ENCODE measurements around the gene FPR1.
"Not testable (repeated sequence)": the region's sequence is repeated elsewhere in the genome, so short reads cannot be mapped to it uniquely, and the experiment has no call there.

Gene FPR1

GRCh38 chr19:51777570-51778462 lies 26.1 kb upstream of the FPR1 start:
- DNase-seq = no peak

- DNase-seq = not testable (repeated sequence)
Measured at GRCh38 chr19:51776561-51776960, 24.9 kb upstream of the FPR1 start.

- no peak for DNase-seq
Measured at GRCh38 chr19:51772977-51773376, 21.3 kb upstream of the FPR1 start.

GRCh38 chr19:51771376-51772130 lies 19.9 kb upstream of the FPR1 start:
- DNase-seq = no peak

- DNase-seq = no peak
Measured at GRCh38 chr19:51766461-51766860, 14.8 kb upstream of the FPR1 start.

- no peak for DNase-seq
Measured at GRCh38 chr19:51765086-51765485, 13.4 kb upstream of the FPR1 start.

GRCh38 chr19:51761696-51762095 lies 10.0 kb upstream of the FPR1 start:
- DNase-seq = no peak

- DNase-seq = no peak
Measured at GRCh38 chr19:51760697-51761356, 9.1 kb upstream of the FPR1 start, which contains the start of gene FPR2. TSS of gene FPR2 (plus strand) at chr19:51761180. CDS start at chr19:51768659, 7,479 bp downstream.

GRCh38 chr19:51755571-51755970 lies 3.9 kb upstream of the FPR1 start:
- DNase-seq = no peak

GRCh38 chr19:51754770-51755169 lies 3.1 kb upstream of the FPR1 start:
- no peak for DNase-seq

- DNase-seq = no peak
Measured at GRCh38 chr19:51754109-51754508, 2.4 kb upstream of the FPR1 start.

- no peak for DNase-seq
Measured at GRCh38 chr19:51750400-51751094, 1.1 kb downstream of the FPR1 start.

- DNase-seq = no peak
Measured at GRCh38 chr19:51749979-51750378, 1.7 kb downstream of the FPR1 start.

GRCh38 chr19:51746731-51747130 lies 4.9 kb downstream of the FPR1 start:
- DNase-seq = no peak

GRCh38 chr19:51743405-51743804 lies 8.3 kb downstream of the FPR1 start:
- DNase-seq = no peak

GRCh38 chr19:51742789-51743188 lies 8.9 kb downstream of the FPR1 start:
- no peak for DNase-seq

- DNase-seq = no peak
Measured at GRCh38 chr19:51740356-51740755, 11.3 kb downstream of the FPR1 start.

- DNase-seq = no peak
Measured at GRCh38 chr19:51739466-51740213, 12.0 kb downstream of the FPR1 start.

- not testable (repeated sequence) for DNase-seq
Measured at GRCh38 chr19:51738523-51738922, 13.2 kb downstream of the FPR1 start.

- DNase-seq = no peak
Measured at GRCh38 chr19:51737924-51738323, 13.8 kb downstream of the FPR1 start.

GRCh38 chr19:51737389-51737788 lies 14.3 kb downstream of the FPR1 start:
- DNase-seq = no peak

Measured in SIG-M5 (cell line).